ENCODE measurements around the gene TTR. TPM values are rescaled to one million over a fixed set of nuclear protein-coding genes. Genes with fewer than 3 reads are reported as not detected.

Gene TTR
- polyA plus RNA-seq, 1 of the 3 experiments (the other 2 are of a cell fraction) = not detected

- no peaks in the 10 kb centered on the region for H3K4me1 ChIP-seq (ENCODE audit: control insufficient read depth in 1 of 2, insufficient read depth in 2 of 2, low read depth in 1 of 2, low read length in 1 of 2)
- ChIA-PET POLR2A (no interaction called here), CTCF (no interaction called here)
- H4K20me1 ChIP-seq (ENCODE audit: insufficient read depth) = no peaks in the 10 kb centered on the region
- H3K79me2 ChIP-seq (ENCODE audit: insufficient read depth) = no peaks in the 10 kb centered on the region
- no peak for TF ChIP-seq EP300 (IDR thresholded peaks at IDR 0.05; ENCODE audit: borderline replicate concordance in 1 of 2, low read depth in 1 of 2, low read length in 1 of 2)
- no peak for TF ChIP-seq ZBTB33 (IDR thresholded peaks at IDR 0.05; ENCODE audit: borderline replicate concordance, low read depth)
- no peak for TF ChIP-seq CHD2 (IDR thresholded peaks at IDR 0.05; ENCODE audit: low read length, partially characterized antibody)
- no peak for TF ChIP-seq EZH2phosphoT487 (IDR thresholded peaks at IDR 0.05; ENCODE audit: borderline replicate concordance, low read depth)
- no peak for TF ChIP-seq YY1 (IDR thresholded peaks at IDR 0.05; ENCODE audit: low read depth)
- TF ChIP-seq MAX (IDR thresholded peaks at IDR 0.05; ENCODE audit: low read depth) = no peak
- no peak for TF ChIP-seq JUND (IDR thresholded peaks at IDR 0.05)
- no peak for TF ChIP-seq TCF12 (IDR thresholded peaks at IDR 0.05)
- no peak for TF ChIP-seq MXI1 (IDR thresholded peaks at IDR 0.05; ENCODE audit: low read depth, low read length)
- no peak for TF ChIP-seq RXRA (IDR thresholded peaks at IDR 0.05; ENCODE audit: borderline replicate concordance, low read depth)
- no peak for TF ChIP-seq SIN3A (IDR thresholded peaks at IDR 0.05; ENCODE audit: borderline replicate concordance, low read depth, low read length)
- TF ChIP-seq GABPA (IDR thresholded peaks at IDR 0.05; ENCODE audit: low read depth) = no peak
- no peak for TF ChIP-seq RFX5 (IDR thresholded peaks at IDR 0.05; ENCODE audit: low read length)
- TF ChIP-seq MEF2A (IDR thresholded peaks at IDR 0.05; ENCODE audit: borderline replicate concordance, low read depth) = no peak
- no peak for TF ChIP-seq NFIC (IDR thresholded peaks at IDR 0.05; ENCODE audit: borderline replicate concordance)
- no peak for TF ChIP-seq USF1 (IDR thresholded peaks at IDR 0.05; ENCODE audit: borderline replicate concordance, low read depth)
- no peak for TF ChIP-seq FOSL2 (IDR thresholded peaks at IDR 0.05; ENCODE audit: borderline replicate concordance, low read depth)
- TF ChIP-seq TAF1 (IDR thresholded peaks at IDR 0.05; ENCODE audit: borderline replicate concordance, low read depth, low read length) = no peak
- TF ChIP-seq REST (IDR thresholded peaks at IDR 0.05; ENCODE audit: low read depth, low read length) = no peak
- no peak for TF ChIP-seq FOXJ3 (CRISPR knock-in tag; IDR thresholded peaks at IDR 0.05)
- no peak overlapping the region for H3K4me2 ChIP-seq
- no peaks in the 10 kb centered on the region for H3K27me3 ChIP-seq (ENCODE audit: insufficient read depth)
- 84% methylated on average over 1 of the region's 1 CpG for WGBS (ENCODE audit: low lambda C conversion rate)
- H2AFZ ChIP-seq (ENCODE audit: low read depth) = no peak overlapping the region
- peaks cover 0 to 2% of the 10 kb centered on the region in 2 experiments for H3K36me3 ChIP-seq (replicated peaks in 1 of 2; ENCODE audit: control insufficient read depth in 1 of 2, insufficient read depth in 2 of 2, low read length in 1 of 2)
- H3K9me3 ChIP-seq = no peaks in the 10 kb centered on the region; the same call in 1 of the 2 replicates
- no peak for DNase-seq
- no peak overlapping the region for H3K4me3 ChIP-seq (ENCODE audit: low read depth in 2 of 2, low read length in 1 of 2)
- H3K9me2 ChIP-seq = no peaks in the 10 kb centered on the region
- H3K27ac ChIP-seq (ENCODE audit: low read depth in 2 of 2, low read length in 1 of 2) = no peak overlapping the region
- H3F3A ChIP-seq (replicated peaks; ENCODE audit: insufficient read depth) = no peaks in the 10 kb centered on the region
- H3K9ac ChIP-seq = no peak overlapping the region
Observed at GRCh38 chr18:31631526-31631925, 39.8 kb downstream of the TTR start.
